Activated CD4-positive, alpha-beta memory T cell treated with anti-CD3 and anti-CD28 coated beads for 36 hours (primary cell): ENCODE results near the gene FOXS1. TPM values are rescaled to one million over a fixed set of nuclear protein-coding genes. Genes with fewer than 3 reads are reported as not detected.
A peak's percentile ranks its signal among the peaks of the same experiment; 100 is the strongest.

ENCODE experiments used
- CTCF ChIA-PET: fragments of 350-600 bp; sonication (Branson Sonifier 250); formaldehyde crosslinking; loops from one replicate; lab custom pipeline; 2021; ENCODE audit warnings: antibody characterized with exemption, inconsistent platforms; lab: Charles Lee
- POLR2A ChIA-PET: fragments of 350-600 bp; sonication (Branson Sonifier 250); formaldehyde crosslinking; loops from one replicate; lab custom pipeline; 2021; ENCODE audit warnings: antibody characterized with exemption; lab: Charles Lee
- DNase-seq: peaks from one replicate; pipeline ENCODE4 v3.0.0-alpha.2; 2020
- H3K27ac Mint-ChIP-seq: one replicate; pipeline ENCODE4 v1.8.0; 2021; ENCODE audit warnings: mixed read lengths
- H3K27me3 Mint-ChIP-seq: one replicate; pipeline ENCODE4 v1.8.0; 2021; ENCODE audit warnings: mixed read lengths
- H3K36me3 Mint-ChIP-seq: one replicate; pipeline ENCODE4 v1.8.0; 2021; ENCODE audit warnings: mixed read lengths
- H3K4me1 Mint-ChIP-seq: one replicate; pipeline ENCODE4 v1.8.0; 2021; ENCODE audit warnings: low read depth, mixed read lengths
- H3K4me3 Mint-ChIP-seq: one replicate; pipeline ENCODE4 v1.8.0; 2021; ENCODE audit warnings: mild to moderate bottlenecking, mixed read lengths
- H3K9me3 Mint-ChIP-seq: one replicate; pipeline ENCODE4 v1.8.0; 2021; ENCODE audit warnings: mixed read lengths
- intact Hi-C: fragments of 100-400 bp; cut with micrococcal nuclease; formaldehyde crosslinking; loops from one replicate; pipeline ENCODE4 v1.15.1; 2023
- total RNA-seq, 2 experiments: library from RNA; stranded (reverse); gene quantifications; one replicate each; pipeline ENCODE4 v1.2.3, GENCODE V29; 2021

Gene FOXS1
- total RNA-seq, 2 experiments from 2014 or later: not detected

- Mint-ChIP-seq H3K9me3 (no peaks in the 10 kb centered on the region), H3K36me3 (peaks cover 3% of the 10 kb centered on the region), H3K27ac (no peak overlapping the region), H3K4me1 (peaks cover 10% of the 10 kb centered on the region), H3K4me3 (peak overlapping the region; percentile 76), H3K27me3 (peaks cover 28% of the 10 kb centered on the region)
- ChIA-PET POLR2A (no interaction called here), CTCF (interaction anchor here (0.8 kb wide), 2 partner anchors 17 to 23 kb away, joined by 3 read pairs; no protein-coding TSS in a partner anchor)
- DNase-seq: no peak
- intact Hi-C loops: loop anchor here (1.0 kb wide), 1 partner anchor 9 kb away; no protein-coding TSS in a partner anchor
These were observed 24.2 kb upstream of the FOXS1 start for GRCh38 chr20:31869673-31869941.

GRCh38 chr20:31868853-31869672 is 23.7 kb upstream of the FOXS1 start:
- Mint-ChIP-seq H3K9me3 (no peaks in the 10 kb centered on the region), H3K27me3 (peaks cover 28% of the 10 kb centered on the region), H3K36me3 (peaks cover 3% of the 10 kb centered on the region), H3K27ac (no peak overlapping the region), H3K4me1 (peaks cover 10% of the 10 kb centered on the region), H3K4me3 (no peak overlapping the region)
- ChIA-PET CTCF (interaction anchor here (0.8 to 1.2 kb wide), 1 partner anchor 16 kb away, joined by 3 read pairs; no protein-coding TSS in a partner anchor), POLR2A (no interaction called here)
- DNase-seq: no peak
- intact Hi-C loops: loop anchor here (1.0 kb wide), 1 partner anchor 9 kb away; no protein-coding TSS in a partner anchor

DNA sequence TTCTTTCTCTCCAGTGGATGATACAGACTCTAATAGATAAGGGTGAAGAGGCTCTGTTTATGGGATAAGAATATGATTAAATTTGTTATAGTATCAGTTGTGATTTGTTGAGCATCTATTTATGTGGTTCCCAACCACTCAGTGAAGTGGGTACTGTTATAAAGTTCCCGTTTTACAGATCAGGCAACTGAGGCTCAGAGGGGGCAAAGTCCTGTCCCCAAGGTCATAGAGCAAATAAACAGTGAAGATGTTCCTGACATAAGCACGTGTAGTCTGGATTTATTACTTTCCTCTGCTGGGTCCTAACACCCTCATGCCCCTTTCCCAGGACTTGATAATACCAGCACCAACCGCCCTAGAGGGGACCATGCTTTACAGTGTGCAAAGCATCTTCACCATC is 20.8 kb upstream of the FOXS1 start:
- H3K9me3 Mint-ChIP-seq: no peaks in the 10 kb centered on the region

GRCh38 chr20:31864521-31865400 is 19.4 kb upstream of the FOXS1 start:
- Mint-ChIP-seq H3K27me3 (peaks cover 21% of the 10 kb centered on the region), H3K36me3 (peaks cover under 1% of the 10 kb centered on the region), H3K9me3 (no peaks in the 10 kb centered on the region), H3K4me1 (peaks cover 7% of the 10 kb centered on the region), H3K27ac (no peak overlapping the region), H3K4me3 (no peak overlapping the region)
- intact Hi-C loops: no loop called here
- CTCF ChIA-PET: interaction anchor here (1.2 kb wide), 1 partner anchor 18 kb away, joined by 5 read pairs; no protein-coding TSS in a partner anchor
- POLR2A ChIA-PET: no interaction called here
- no peak for DNase-seq

More for the DNA sequence above, 20.8 kb upstream of the FOXS1 start:
- Mint-ChIP-seq H3K4me1 (peaks cover 10% of the 10 kb centered on the region), H3K27ac (no peak overlapping the region), H3K27me3 (peaks cover 23% of the 10 kb centered on the region), H3K4me3 (no peak overlapping the region), H3K36me3 (peaks cover 3% of the 10 kb centered on the region)
- intact Hi-C loops: no loop called here
- CTCF ChIA-PET: no interaction called here
- DNase-seq: no peak
- POLR2A ChIA-PET: no interaction called here

GRCh38 chr20:31863296-31864085 is 18.1 kb upstream of the FOXS1 start:
- POLR2A ChIA-PET: no interaction called here
- H3K9me3 Mint-ChIP-seq: no peaks in the 10 kb centered on the region
- no peak overlapping the region for H3K4me3 Mint-ChIP-seq
- CTCF ChIA-PET: interaction anchor here (0.6 to 1.2 kb wide), 3 partner anchors 9 to 280 kb away, joined by 3 to 5 read pairs (median 3); no protein-coding TSS in a partner anchor
- H3K27ac Mint-ChIP-seq: no peak overlapping the region
- H3K36me3 Mint-ChIP-seq: no peaks in the 10 kb centered on the region
- H3K27me3 Mint-ChIP-seq: peaks cover 9% of the 10 kb centered on the region
- peaks cover 4% of the 10 kb centered on the region for H3K4me1 Mint-ChIP-seq
- intact Hi-C loops: no loop called here
- DNase-seq: no peak

- ChIA-PET CTCF (interaction anchor here (0.6 to 1.2 kb wide), 3 partner anchors 16 to 281 kb away, joined by 3 to 5 read pairs (median 3); partner anchors contain the start of gene FOXS1), POLR2A (no interaction called here)
- Mint-ChIP-seq H3K27ac (no peak overlapping the region), H3K4me3 (no peak overlapping the region), H3K4me1 (peaks cover 4% of the 10 kb centered on the region), H3K36me3 (no peaks in the 10 kb centered on the region), H3K27me3 (peaks cover 11% of the 10 kb centered on the region), H3K9me3 (no peaks in the 10 kb centered on the region)
- no peak for DNase-seq
- intact Hi-C loops: no loop called here
These were observed 17.1 kb upstream of the FOXS1 start for GRCh38 chr20:31862506-31862905.

DNA sequence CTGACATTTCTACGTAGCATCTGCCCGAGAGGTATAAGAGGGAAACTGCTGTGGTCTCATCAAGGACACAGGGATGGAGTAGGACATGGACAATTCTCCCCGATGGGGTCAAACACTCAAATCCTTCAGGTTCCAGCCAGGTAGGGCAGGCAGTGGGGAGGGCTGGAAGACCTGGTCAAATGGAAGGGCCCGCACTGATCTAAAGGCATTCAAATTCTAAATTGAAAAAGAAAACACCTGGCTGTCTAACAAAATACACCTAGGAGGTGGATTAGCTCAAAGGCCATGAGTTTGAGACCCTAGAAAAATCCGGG is 16.7 kb upstream of the FOXS1 start:
- Mint-ChIP-seq H3K36me3 (no peaks in the 10 kb centered on the region), H3K4me3 (no peak overlapping the region), H3K4me1 (peaks cover 4% of the 10 kb centered on the region), H3K9me3 (no peaks in the 10 kb centered on the region), H3K27me3 (peaks cover 14% of the 10 kb centered on the region), H3K27ac (no peak overlapping the region)
- intact Hi-C loops: no loop called here
- ChIA-PET CTCF (interaction anchor here (1.0 to 1.3 kb wide), 4 partner anchors 10 to 169 kb away, joined by 3 to 8 read pairs (median 3); partner anchors contain the start of genes FOXS1 and PDRG1), POLR2A (no interaction called here)
- no peak for DNase-seq

DNA sequence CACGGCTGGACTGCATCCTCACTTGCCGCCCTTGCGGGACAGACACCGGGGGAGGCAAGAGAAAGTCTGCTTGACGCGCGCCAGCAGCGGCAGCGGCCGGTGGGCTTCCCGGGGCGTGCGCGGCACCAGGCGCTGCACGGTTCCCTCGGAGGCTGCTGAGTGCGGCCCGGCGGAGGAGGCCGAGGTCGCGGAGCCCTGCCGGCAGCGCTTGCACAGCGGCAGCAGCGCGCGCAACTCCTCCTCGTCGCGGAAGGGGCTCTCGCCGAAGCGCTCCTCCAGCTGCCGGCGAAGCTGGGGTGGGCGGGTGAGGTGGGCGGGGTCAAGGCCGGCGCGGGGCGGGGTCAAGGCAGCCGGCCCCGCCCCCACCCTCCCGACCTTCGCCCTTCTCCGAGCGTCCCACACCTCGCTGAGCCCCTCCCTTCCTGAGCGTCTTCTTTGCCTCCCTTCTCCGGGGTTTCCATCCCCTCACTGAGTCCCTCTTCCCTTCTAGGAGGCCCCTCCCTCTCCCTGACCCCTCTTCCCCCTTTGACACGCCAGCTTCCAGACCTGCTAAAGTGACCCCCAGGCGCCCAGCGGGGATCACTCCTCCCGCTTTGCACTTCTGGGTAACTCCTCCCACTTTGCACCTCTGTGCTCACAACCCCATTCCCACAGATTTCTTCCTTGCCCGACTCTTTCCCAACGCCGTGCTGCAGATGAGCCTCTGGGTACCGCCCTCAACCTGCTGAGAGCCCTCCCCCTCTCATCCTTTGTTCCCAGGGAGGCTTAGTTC is 16.2 kb upstream of the FOXS1 start:
- Mint-ChIP-seq H3K36me3 (no peaks in the 10 kb centered on the region), H3K27me3 (peaks cover 14% of the 10 kb centered on the region), H3K9me3 (no peaks in the 10 kb centered on the region), H3K27ac (no peak overlapping the region), H3K4me1 (peaks cover 4% of the 10 kb centered on the region), H3K4me3 (no peak overlapping the region)
- intact Hi-C loops: no loop called here
- ChIA-PET CTCF (interaction anchor here (1.0 to 1.3 kb wide), 4 partner anchors 9 to 169 kb away, joined by 3 to 8 read pairs (median 3); partner anchors contain the start of genes FOXS1 and PDRG1), POLR2A (no interaction called here)
- DNase-seq: peak; percentile 71

DNA sequence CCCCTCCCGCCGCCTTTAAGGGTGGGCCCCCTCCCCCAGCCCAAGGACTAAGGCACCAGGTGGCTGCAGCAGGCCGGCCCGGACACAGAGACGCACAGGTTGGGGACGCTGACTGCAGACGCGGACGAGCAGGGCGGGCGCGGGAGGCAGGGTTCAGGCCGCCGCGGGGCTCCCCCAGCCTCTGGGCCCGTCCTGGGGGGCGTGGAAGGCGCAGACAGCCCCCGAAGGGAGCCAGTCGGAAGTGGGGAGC is 15.7 kb upstream of the FOXS1 start:
- Mint-ChIP-seq H3K9me3 (no peaks in the 10 kb centered on the region), H3K27ac (no peak overlapping the region), H3K27me3 (peaks cover 14% of the 10 kb centered on the region), H3K4me3 (no peak overlapping the region), H3K36me3 (no peaks in the 10 kb centered on the region), H3K4me1 (peaks cover 4% of the 10 kb centered on the region)
- DNase-seq: no peak
- intact Hi-C loops: no loop called here
- ChIA-PET CTCF (interaction anchor here (1.0 to 1.8 kb wide), 4 partner anchors 8 to 170 kb away, joined by 3 to 8 read pairs (median 4); partner anchors contain the start of gene PDRG1), POLR2A (no interaction called here)

GRCh38 chr20:31860390-31861134 is 15.2 kb upstream of the FOXS1 start:
- no peak overlapping the region for H3K27ac Mint-ChIP-seq
- H3K27me3 Mint-ChIP-seq: peaks cover 14% of the 10 kb centered on the region
- ChIA-PET POLR2A (no interaction called here), CTCF (interaction anchor here (1.2 to 2.4 kb wide), 5 partner anchors 14 to 231 kb away, joined by 3 to 6 read pairs (median 6); partner anchors contain the start of gene PDRG1)
- H3K4me3 Mint-ChIP-seq: no peak overlapping the region
- intact Hi-C loops: no loop called here
- H3K36me3 Mint-ChIP-seq: no peaks in the 10 kb centered on the region
- no peak for DNase-seq
- H3K9me3 Mint-ChIP-seq: no peaks in the 10 kb centered on the region
- peaks cover 4% of the 10 kb centered on the region for H3K4me1 Mint-ChIP-seq
